ENCODE results near the gene C10orf90. TPM values are rescaled to one million over a fixed set of nuclear protein-coding genes. Genes with fewer than 3 reads are reported as not detected.

C10orf90 gene
- total RNA-seq, 1 donor from 2014 or later, result not detected

DNA sequence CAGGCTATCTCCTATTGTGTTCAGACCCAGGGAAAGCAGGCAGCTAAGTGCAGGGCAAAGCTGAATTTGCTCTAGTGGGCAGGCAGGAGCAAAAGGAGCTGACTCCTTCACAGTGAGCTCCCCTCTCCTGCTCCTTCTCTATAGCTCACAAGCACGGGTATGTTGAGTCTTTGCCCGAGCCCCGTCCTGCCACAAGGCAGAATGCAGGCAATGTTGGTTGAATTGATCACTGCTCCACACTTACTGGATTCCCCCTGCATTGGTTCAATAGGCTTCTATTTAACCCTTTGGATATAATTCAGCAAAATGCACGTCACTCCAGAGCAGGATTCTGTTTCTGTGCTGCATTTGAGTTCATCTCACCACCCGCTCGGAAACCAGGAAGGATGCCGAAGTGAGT is 16.2 kb upstream of the C10orf90 start:
- TF ChIP-seq CTCF (IDR thresholded peaks at IDR 0.05; ENCODE audit: unreplicated experiment), result no peak
- peaks cover 4% of the 10 kb centered on the region for H3K27me3 Mint-ChIP-seq
- H3K9me3 Mint-ChIP-seq (ENCODE audit: low read depth), result peaks cover 5% of the 10 kb centered on the region
- H3K4me3 Mint-ChIP-seq (ENCODE audit: low read depth), result no peak overlapping the region
- peaks cover 5% of the 10 kb centered on the region for H3K4me1 Mint-ChIP-seq (ENCODE audit: low read depth)
- no peaks in the 10 kb centered on the region for H3K36me3 Mint-ChIP-seq (ENCODE audit: insufficient read depth)
- H3K27ac Mint-ChIP-seq, result peak overlapping the region; percentile 71
- DNase-seq (ENCODE audit: low spot score, unreplicated experiment), result no peak

GRCh38 chr10:126686268-126686667 is 15.8 kb upstream of the C10orf90 start:
- no peak for TF ChIP-seq CTCF (IDR thresholded peaks at IDR 0.05; ENCODE audit: unreplicated experiment)
- Mint-ChIP-seq H3K9me3 (ENCODE audit: low read depth) (peaks cover 2% of the 10 kb centered on the region), H3K27me3 (peaks cover 4% of the 10 kb centered on the region), H3K27ac (no peak overlapping the region), H3K4me3 (ENCODE audit: low read depth) (no peak overlapping the region), H3K4me1 (ENCODE audit: low read depth) (peaks cover 5% of the 10 kb centered on the region), H3K36me3 (ENCODE audit: insufficient read depth) (no peaks in the 10 kb centered on the region)
- DNase-seq (ENCODE audit: low spot score, unreplicated experiment), result no peak

- no peaks in the 10 kb centered on the region for H3K9me3 Mint-ChIP-seq (ENCODE audit: low read depth)
- no peak overlapping the region for H3K27ac Mint-ChIP-seq
- H3K4me3 Mint-ChIP-seq (ENCODE audit: low read depth), result no peak overlapping the region
- no peak for TF ChIP-seq CTCF (IDR thresholded peaks at IDR 0.05; ENCODE audit: unreplicated experiment)
- DNase-seq (ENCODE audit: low spot score, unreplicated experiment), result no peak
- no peaks in the 10 kb centered on the region for H3K36me3 Mint-ChIP-seq (ENCODE audit: insufficient read depth)
- peaks cover 5% of the 10 kb centered on the region for H3K4me1 Mint-ChIP-seq (ENCODE audit: low read depth)
- peaks cover 4% of the 10 kb centered on the region for H3K27me3 Mint-ChIP-seq
Observed at GRCh38 chr10:126685756-126686155, 15.3 kb upstream of the C10orf90 start.

DNA sequence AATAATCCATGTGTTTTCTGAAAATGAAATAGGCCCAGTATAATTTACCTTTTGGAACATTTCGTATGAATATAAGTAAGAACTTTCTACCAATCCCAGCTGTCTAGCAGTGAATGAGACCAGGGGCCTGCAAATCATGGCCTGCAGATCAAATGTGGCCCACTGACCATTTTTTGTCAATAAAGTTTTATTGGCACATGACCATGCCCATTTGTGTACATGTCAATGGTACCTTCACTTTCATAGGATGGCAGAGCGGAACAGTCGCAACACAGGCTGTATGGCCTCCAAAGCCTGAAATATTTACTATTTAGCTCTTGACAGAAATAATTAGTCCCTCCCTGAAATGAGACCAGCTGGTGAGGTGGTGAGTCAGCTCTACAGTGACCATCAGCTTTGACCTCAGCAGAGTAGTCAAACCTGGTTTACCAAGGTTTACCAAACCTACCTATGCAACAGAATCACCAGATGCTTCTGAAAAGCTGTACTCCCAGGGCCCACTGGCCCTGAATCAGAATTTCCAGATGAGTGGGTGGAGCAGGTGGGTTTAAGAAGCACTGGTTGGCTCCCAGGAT is 13.8 kb upstream of the C10orf90 start:
- Mint-ChIP-seq H3K9me3 (ENCODE audit: low read depth) (no peaks in the 10 kb centered on the region), H3K4me3 (ENCODE audit: low read depth) (no peak overlapping the region), H3K27me3 (peaks cover 4% of the 10 kb centered on the region), H3K36me3 (ENCODE audit: insufficient read depth) (no peaks in the 10 kb centered on the region), H3K27ac (no peak overlapping the region), H3K4me1 (ENCODE audit: low read depth) (peaks cover 5% of the 10 kb centered on the region)
- no peak for DNase-seq (ENCODE audit: low spot score, unreplicated experiment)
- TF ChIP-seq CTCF (IDR thresholded peaks at IDR 0.05; ENCODE audit: unreplicated experiment), result no peak

DNA sequence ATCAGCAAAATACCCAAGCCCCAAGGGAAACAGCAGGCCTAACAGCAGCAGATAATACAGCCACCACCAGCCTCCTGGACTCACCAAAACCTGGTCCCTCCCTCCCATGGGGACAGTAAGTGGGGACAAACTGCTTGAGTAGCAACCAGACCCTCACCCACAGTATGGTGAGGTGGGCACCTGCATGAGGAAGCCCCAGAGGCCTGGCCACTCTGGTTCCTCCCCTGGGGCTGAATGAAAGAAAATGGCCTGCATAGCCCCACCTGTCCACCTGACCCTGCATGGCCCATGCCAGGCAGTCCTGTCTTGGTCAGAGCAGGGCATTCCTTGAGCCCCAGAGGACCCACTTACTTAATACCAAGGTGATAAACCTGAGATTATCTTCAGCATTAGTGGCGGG is 13.0 kb upstream of the C10orf90 start:
- Mint-ChIP-seq H3K27ac (no peak overlapping the region), H3K27me3 (peaks cover 4% of the 10 kb centered on the region), H3K4me1 (ENCODE audit: low read depth) (peaks cover 5% of the 10 kb centered on the region), H3K36me3 (ENCODE audit: insufficient read depth) (no peaks in the 10 kb centered on the region), H3K4me3 (ENCODE audit: low read depth) (no peak overlapping the region), H3K9me3 (ENCODE audit: low read depth) (no peaks in the 10 kb centered on the region)
- TF ChIP-seq CTCF (IDR thresholded peaks at IDR 0.05; ENCODE audit: unreplicated experiment), result no peak
- DNase-seq (ENCODE audit: low spot score, unreplicated experiment), result no peak
